Embryonic facial prominence (tissue), 1 donor: ENCODE results near the gene IGFL2.

Experiments used
- DNase-seq: peaks from one replicate; pipeline ENCODE4 v3.0.0-alpha.2; 2016; ENCODE audit errors: extremely low spot score

IGFL2 gene

GRCh38 chr19:46209051-46209450, 61.0 kb downstream of the IGFL2 start:
- DNase-seq, result no peak

DNA sequence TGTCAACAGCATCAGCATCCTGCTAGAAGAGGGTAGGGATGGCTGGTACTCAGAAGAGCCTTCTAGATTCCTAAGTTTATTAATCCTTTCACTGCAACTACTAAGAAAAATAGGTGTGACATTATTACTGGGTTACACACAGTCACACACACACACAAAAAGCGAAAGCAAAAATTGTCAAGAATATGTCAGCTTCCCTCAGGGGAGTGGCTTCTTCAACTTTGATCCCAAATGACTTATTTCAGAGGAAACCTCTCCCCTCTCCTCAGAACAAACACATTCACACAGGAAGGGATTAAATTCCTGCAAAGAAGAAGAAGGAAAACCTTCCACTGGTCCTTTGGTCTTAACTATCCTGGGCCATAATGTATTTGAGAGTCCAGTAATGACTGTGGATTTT, 61.4 kb downstream of the IGFL2 start:
- no peak for DNase-seq

DNA sequence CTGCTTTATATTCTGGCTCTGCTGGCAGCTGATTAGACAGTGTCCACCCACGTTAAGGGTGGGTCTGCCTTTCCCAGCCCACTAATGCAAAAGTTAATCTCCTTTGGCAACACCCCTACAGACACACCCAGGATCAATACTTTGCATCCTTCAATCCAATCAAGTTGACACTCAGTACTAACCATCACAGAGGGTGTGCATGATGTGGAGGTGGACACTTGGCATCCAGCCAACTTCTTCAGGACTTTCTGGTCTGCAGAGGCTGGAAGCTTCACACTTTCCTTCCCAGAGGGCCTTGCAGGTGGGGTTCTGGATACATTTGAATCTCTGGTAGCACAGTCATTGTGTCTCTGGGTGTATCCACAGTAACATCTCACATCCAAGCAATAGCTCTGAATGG, 62.6 kb downstream of the IGFL2 start:
- no peak for DNase-seq
